WTC11 (cell line): Measurements from ENCODE around the gene SEMA3C. TPM values are rescaled to one million over a fixed set of nuclear protein-coding genes. Genes with fewer than 3 reads are reported as not detected.

ENCODE experiments used
- ATAC-seq: fragments of 200-7000 bp; cut with Tn5 transposase; 2 replicates; pipeline ENCODE4 v1.10.0; 2021; ENCODE audit warnings: mild to moderate bottlenecking, moderate library complexity
- CTCF ChIA-PET: fragments of 300-600 bp; sonication (Branson Sonifier 250); formaldehyde crosslinking; loops from one replicate; lab custom pipeline; 2021; ENCODE audit warnings: antibody characterized with exemption; lab: Charles Lee
- POLR2A ChIA-PET: fragments of 350-600 bp; sonication (Branson Sonifier 250); formaldehyde crosslinking; loops from one replicate; lab custom pipeline; 2021; ENCODE audit warnings: antibody characterized with exemption; lab: Charles Lee
- DNase-seq: peaks from one replicate; pipeline ENCODE4 v3.0.0; 2021; ENCODE audit warnings: low spot score
- H3K27ac Mint-ChIP-seq: 2 replicates; pipeline ENCODE4 v1.8.0; 2021; ENCODE audit warnings: mixed read lengths
- H3K27me3 Mint-ChIP-seq: 2 replicates; pipeline ENCODE4 v1.8.0; 2021; ENCODE audit warnings: low read depth, mild to moderate bottlenecking, moderate library complexity, mixed read lengths
- H3K36me3 Mint-ChIP-seq: 2 replicates; pipeline ENCODE4 v1.8.0; 2021; ENCODE audit warnings: mixed read lengths
- H3K4me1 Mint-ChIP-seq: 2 replicates; pipeline ENCODE4 v1.8.0; 2022; ENCODE audit warnings: mixed read lengths
- H3K4me3 Mint-ChIP-seq: 2 replicates; pipeline ENCODE4 v1.8.0; 2021; ENCODE audit warnings: mild to moderate bottlenecking, moderate library complexity, mixed read lengths
- H3K9me3 Mint-ChIP-seq: 2 replicates; pipeline ENCODE4 v1.8.0; 2021; ENCODE audit warnings: mixed read lengths
- ATF1 ChIP-seq: sonication (generic); formaldehyde crosslinking; IDR thresholded peaks from 2 replicates; pipeline ENCODE4 v1.8.1; 2023; ENCODE audit warnings: mild to moderate bottlenecking, moderate library complexity, missing genetic modification reagents
- CBFB ChIP-seq: sonication (generic); formaldehyde crosslinking; IDR thresholded peaks from 2 replicates; pipeline ENCODE4 v1.8.1; 2022; ENCODE audit warnings: mild to moderate bottlenecking, low read depth, missing genetic modification reagents
- FOXJ3 ChIP-seq: sonication (generic); formaldehyde crosslinking; IDR thresholded peaks from 2 replicates; pipeline ENCODE4 v1.9.0; 2021; ENCODE audit warnings: missing genetic modification reagents, mild to moderate bottlenecking, borderline replicate concordance
- GRHL2 ChIP-seq: fragments of 250-450 bp; sonication (Bioruptor Pico); IDR thresholded peaks from 2 replicates; pipeline ENCODE4 v1.8.0; 2022; ENCODE audit warnings: mild to moderate bottlenecking, moderate library complexity; ENCODE audit not compliant: insufficient replicate concordance, severe bottlenecking
- MYBL2 ChIP-seq: sonication (generic); formaldehyde crosslinking; IDR thresholded peaks from 2 replicates; pipeline ENCODE4 v1.8.1; 2023; ENCODE audit warnings: mild to moderate bottlenecking, moderate library complexity, missing genetic modification reagents
- SOX15 ChIP-seq: fragments of 250-450 bp; sonication (Bioruptor Pico); IDR thresholded peaks from 2 replicates; pipeline ENCODE4 v1.9.0; 2021; ENCODE audit warnings: mild to moderate bottlenecking
- TCF7 ChIP-seq: sonication (generic); formaldehyde crosslinking; IDR thresholded peaks from 2 replicates; pipeline ENCODE4 v1.8.0; 2022; ENCODE audit warnings: mild to moderate bottlenecking, low read depth, missing genetic modification reagents, moderate library complexity
- ZNF138 ChIP-seq: sonication (generic); formaldehyde crosslinking; conservative IDR thresholded peaks from 2 replicates; pipeline ENCODE4 v1.8.1; 2022; ENCODE audit warnings: mild to moderate bottlenecking, moderate library complexity, missing genetic modification reagents
- ZNF423 ChIP-seq: fragments of 250-450 bp; sonication (Bioruptor Pico); IDR thresholded peaks from 2 replicates; pipeline ENCODE4 v2.1.2; 2022; ENCODE audit warnings: mild to moderate bottlenecking, moderate library complexity
- total RNA-seq: library from RNA; stranded (reverse); gene quantifications from 3 replicates; pipeline ENCODE4 v1.2.3, GENCODE V29; 2021
- TF ChIP-seq, protein P1 (sequence below): sonication (generic); formaldehyde crosslinking; IDR thresholded peaks from 2 replicates; pipeline ENCODE4 v1.8.1; 2023; ENCODE audit warnings: mild to moderate bottlenecking, missing genetic modification reagents
- TF ChIP-seq, protein P2 (sequence below): sonication (generic); formaldehyde crosslinking; IDR thresholded peaks from 2 replicates; pipeline ENCODE4 v1.8.1; 2023; ENCODE audit warnings: mild to moderate bottlenecking, missing genetic modification reagents
- TF ChIP-seq, protein P3 (sequence below): sonication (generic); formaldehyde crosslinking; IDR thresholded peaks from 2 replicates; pipeline ENCODE4 v1.8.0; 2022; ENCODE audit warnings: mild to moderate bottlenecking, missing genetic modification reagents
- TF ChIP-seq, protein P4 (sequence below): fragments of 250-450 bp; sonication (Bioruptor Pico); IDR thresholded peaks from 2 replicates; pipeline ENCODE4 v1.9.0; 2021; ENCODE audit warnings: moderate library complexity, mild to moderate bottlenecking, inconsistent platforms, borderline replicate concordance
- TF ChIP-seq, protein P5 (sequence below): sonication (generic); formaldehyde crosslinking; IDR thresholded peaks from 2 replicates; pipeline ENCODE4 v1.8.0; 2022; ENCODE audit warnings: mild to moderate bottlenecking, missing genetic modification reagents
- TF ChIP-seq, protein P6 (sequence below): sonication (generic); formaldehyde crosslinking; IDR thresholded peaks from 2 replicates; pipeline ENCODE4 v1.8.0; 2023; ENCODE audit warnings: mild to moderate bottlenecking, missing genetic modification reagents

SEMA3C gene
- total RNA-seq, 1 experiment from 2014 or later, result 2.1 TPM

DNA sequence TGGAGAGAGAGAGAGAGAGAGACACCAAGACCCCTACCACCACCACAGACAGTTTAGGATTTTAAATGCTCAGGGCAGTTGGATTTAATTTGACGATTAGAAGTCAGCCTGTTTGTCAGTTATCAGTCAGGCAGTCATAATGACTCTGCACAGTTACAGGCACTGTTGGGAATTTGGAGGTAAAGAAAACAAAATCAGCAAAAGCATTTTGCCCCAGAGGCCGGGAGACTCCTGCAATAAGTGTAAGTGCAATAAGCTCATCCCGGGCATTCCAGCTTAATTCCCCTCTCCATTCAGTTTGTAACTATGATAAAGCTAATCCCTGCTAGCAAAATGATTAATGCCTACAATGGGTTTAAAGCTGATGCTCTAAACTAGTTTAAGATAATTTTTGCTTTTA is 13.5 kb downstream of the SEMA3C start (continued):
- no peak for TF ChIP-seq ATF1 (CRISPR knock-in tag)
- TF ChIP-seq, protein P1, sequence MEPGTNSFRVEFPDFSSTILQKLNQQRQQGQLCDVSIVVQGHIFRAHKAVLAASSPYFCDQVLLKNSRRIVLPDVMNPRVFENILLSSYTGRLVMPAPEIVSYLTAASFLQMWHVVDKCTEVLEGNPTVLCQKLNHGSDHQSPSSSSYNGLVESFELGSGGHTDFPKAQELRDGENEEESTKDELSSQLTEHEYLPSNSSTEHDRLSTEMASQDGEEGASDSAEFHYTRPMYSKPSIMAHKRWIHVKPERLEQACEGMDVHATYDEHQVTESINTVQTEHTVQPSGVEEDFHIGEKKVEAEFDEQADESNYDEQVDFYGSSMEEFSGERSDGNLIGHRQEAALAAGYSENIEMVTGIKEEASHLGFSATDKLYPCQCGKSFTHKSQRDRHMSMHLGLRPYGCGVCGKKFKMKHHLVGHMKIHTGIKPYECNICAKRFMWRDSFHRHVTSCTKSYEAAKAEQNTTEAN, result no peak
- TF ChIP-seq GRHL2 (CRISPR knock-in tag), result no peak
- TF ChIP-seq, protein P2, sequence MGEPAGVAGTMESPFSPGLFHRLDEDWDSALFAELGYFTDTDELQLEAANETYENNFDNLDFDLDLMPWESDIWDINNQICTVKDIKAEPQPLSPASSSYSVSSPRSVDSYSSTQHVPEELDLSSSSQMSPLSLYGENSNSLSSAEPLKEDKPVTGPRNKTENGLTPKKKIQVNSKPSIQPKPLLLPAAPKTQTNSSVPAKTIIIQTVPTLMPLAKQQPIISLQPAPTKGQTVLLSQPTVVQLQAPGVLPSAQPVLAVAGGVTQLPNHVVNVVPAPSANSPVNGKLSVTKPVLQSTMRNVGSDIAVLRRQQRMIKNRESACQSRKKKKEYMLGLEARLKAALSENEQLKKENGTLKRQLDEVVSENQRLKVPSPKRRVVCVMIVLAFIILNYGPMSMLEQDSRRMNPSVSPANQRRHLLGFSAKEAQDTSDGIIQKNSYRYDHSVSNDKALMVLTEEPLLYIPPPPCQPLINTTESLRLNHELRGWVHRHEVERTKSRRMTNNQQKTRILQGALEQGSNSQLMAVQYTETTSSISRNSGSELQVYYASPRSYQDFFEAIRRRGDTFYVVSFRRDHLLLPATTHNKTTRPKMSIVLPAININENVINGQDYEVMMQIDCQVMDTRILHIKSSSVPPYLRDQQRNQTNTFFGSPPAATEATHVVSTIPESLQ (CRISPR knock-in tag), result no peak
- TF ChIP-seq MYBL2, result no peak

DNA sequence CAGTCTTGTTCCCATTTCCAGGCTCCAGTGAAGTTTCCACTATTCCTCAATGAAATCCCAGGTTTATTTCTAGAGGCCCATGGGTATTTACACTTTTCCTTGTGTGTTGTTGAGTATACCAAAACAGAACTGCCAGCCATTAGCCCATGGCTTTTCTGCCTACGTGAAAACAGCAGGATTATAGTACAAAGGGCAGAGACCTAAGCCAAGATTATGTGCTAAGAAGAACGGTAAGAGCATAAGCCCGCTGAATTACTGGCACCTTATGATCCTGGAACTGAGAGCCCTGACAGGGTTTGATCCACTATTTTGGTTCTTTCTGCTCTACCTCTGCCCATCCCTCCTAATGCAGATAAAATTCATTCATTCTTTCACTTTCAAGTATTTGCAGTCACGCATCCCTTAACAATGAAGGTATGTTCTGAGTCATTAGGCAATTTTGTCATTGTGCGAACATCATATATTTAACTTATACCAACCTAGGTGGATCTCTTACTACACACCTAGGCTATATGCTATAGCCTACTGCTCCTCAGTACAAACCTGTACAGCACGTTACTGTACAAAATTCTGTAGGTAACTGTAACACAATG is 16.0 kb downstream of the SEMA3C start:
- POLR2A ChIA-PET, result no interaction called here

DNA sequence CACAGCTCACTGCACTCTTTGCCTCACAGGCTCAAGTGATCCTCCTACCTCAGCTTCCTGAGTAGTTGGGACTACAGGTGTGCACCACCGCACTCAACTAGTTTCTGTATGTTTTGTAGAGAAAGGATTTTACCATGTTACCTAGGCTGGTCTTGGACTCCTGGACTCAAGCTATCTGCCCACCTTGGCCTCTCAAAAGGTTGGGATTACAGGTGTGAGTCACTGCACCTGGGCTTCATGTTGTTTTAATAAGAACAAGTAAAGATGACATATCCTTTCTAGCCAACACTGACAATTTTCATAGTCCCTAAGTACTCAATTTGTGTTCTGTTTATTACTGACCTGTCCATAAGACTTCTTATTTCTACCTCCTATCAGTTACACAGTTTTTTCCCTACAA is 16.8 kb downstream of the SEMA3C start:
- H3K27ac Mint-ChIP-seq, result no peak overlapping the region
- H3K36me3 Mint-ChIP-seq, result no peaks in the 10 kb centered on the region
- peaks cover 13% of the 10 kb centered on the region for H3K4me1 Mint-ChIP-seq
- POLR2A ChIA-PET, result no interaction called here
- CTCF ChIA-PET, result interaction anchor here (1.2 kb wide), 1 partner anchor 17 kb away, joined by 4 read pairs; the partner anchor contains the start of gene SEMA3C
- no peaks in the 10 kb centered on the region for H3K27me3 Mint-ChIP-seq
- no peak overlapping the region for H3K4me3 Mint-ChIP-seq
- ATAC-seq (no peak), DNase-seq (no peak)
- TF ChIP-seq, protein P3, sequence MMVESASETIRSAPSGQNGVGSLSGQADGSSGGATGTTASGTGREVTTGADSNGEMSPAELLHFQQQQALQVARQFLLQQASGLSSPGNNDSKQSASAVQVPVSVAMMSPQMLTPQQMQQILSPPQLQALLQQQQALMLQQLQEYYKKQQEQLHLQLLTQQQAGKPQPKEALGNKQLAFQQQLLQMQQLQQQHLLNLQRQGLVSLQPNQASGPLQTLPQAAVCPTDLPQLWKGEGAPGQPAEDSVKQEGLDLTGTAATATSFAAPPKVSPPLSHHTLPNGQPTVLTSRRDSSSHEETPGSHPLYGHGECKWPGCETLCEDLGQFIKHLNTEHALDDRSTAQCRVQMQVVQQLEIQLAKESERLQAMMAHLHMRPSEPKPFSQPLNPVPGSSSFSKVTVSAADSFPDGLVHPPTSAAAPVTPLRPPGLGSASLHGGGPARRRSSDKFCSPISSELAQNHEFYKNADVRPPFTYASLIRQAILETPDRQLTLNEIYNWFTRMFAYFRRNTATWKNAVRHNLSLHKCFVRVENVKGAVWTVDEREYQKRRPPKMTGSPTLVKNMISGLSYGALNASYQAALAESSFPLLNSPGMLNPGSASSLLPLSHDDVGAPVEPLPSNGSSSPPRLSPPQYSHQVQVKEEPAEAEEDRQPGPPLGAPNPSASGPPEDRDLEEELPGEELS (CRISPR knock-in tag), result no peak
- TF ChIP-seq, protein P4, sequence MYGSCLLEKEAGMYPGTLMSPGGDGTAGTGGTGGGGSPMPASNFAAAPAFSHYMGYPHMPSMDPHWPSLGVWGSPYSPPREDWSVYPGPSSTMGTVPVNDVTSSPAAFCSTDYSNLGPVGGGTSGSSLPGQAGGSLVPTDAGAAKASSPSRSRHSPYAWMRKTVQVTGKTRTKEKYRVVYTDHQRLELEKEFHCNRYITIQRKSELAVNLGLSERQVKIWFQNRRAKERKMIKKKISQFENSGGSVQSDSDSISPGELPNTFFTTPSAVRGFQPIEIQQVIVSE (CRISPR knock-in tag), result no peak
- TF ChIP-seq ZNF138 (CRISPR knock-in tag) (no peak), CBFB (CRISPR knock-in tag) (no peak), GRHL2 (CRISPR knock-in tag) (no peak), ZNF423 (CRISPR knock-in tag) (no peak)
- TF ChIP-seq, protein P2 (CRISPR knock-in tag), result no peak
- TF ChIP-seq, protein P5, sequence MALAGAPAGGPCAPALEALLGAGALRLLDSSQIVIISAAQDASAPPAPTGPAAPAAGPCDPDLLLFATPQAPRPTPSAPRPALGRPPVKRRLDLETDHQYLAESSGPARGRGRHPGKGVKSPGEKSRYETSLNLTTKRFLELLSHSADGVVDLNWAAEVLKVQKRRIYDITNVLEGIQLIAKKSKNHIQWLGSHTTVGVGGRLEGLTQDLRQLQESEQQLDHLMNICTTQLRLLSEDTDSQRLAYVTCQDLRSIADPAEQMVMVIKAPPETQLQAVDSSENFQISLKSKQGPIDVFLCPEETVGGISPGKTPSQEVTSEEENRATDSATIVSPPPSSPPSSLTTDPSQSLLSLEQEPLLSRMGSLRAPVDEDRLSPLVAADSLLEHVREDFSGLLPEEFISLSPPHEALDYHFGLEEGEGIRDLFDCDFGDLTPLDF (CRISPR knock-in tag), result no peak
- TF ChIP-seq, protein P6, sequence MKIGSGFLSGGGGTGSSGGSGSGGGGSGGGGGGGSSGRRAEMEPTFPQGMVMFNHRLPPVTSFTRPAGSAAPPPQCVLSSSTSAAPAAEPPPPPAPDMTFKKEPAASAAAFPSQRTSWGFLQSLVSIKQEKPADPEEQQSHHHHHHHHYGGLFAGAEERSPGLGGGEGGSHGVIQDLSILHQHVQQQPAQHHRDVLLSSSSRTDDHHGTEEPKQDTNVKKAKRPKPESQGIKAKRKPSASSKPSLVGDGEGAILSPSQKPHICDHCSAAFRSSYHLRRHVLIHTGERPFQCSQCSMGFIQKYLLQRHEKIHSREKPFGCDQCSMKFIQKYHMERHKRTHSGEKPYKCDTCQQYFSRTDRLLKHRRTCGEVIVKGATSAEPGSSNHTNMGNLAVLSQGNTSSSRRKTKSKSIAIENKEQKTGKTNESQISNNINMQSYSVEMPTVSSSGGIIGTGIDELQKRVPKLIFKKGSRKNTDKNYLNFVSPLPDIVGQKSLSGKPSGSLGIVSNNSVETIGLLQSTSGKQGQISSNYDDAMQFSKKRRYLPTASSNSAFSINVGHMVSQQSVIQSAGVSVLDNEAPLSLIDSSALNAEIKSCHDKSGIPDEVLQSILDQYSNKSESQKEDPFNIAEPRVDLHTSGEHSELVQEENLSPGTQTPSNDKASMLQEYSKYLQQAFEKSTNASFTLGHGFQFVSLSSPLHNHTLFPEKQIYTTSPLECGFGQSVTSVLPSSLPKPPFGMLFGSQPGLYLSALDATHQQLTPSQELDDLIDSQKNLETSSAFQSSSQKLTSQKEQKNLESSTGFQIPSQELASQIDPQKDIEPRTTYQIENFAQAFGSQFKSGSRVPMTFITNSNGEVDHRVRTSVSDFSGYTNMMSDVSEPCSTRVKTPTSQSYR (CRISPR knock-in tag), result no peak
- H3K9me3 Mint-ChIP-seq, result no peaks in the 10 kb centered on the region

More for the DNA sequence above, 16.0 kb downstream of the SEMA3C start:
- CTCF ChIA-PET, result no interaction called here
- ATAC-seq (no peak), DNase-seq (no peak)
- TF ChIP-seq SOX15 (CRISPR knock-in tag) (no peak), TCF7 (CRISPR knock-in tag) (no peak), FOXJ3 (CRISPR knock-in tag) (no peak)
- Mint-ChIP-seq H3K4me1 (peaks cover 10% of the 10 kb centered on the region), H3K27ac (no peak overlapping the region), H3K27me3 (no peaks in the 10 kb centered on the region), H3K9me3 (no peaks in the 10 kb centered on the region), H3K4me3 (no peak overlapping the region), H3K36me3 (no peaks in the 10 kb centered on the region)
